B cell (primary cell): Measurements from ENCODE around the gene SPA17.

ENCODE experiments used
- CTCF ChIP-seq: fragments of 200-600 bp; IDR thresholded peaks from one replicate; pipeline ENCODE4 v1.8.0; 2022; ENCODE audit warnings: antibody characterized with exemption, mild to moderate bottlenecking
- EZH2 ChIP-seq: IDR thresholded peaks from 2 replicates; pipeline ENCODE4 v1.6.1; 2012; ENCODE audit warnings: borderline replicate concordance, low read depth, mild to moderate bottlenecking, moderate library complexity, low read length; ENCODE audit not compliant: insufficient read depth, poor library complexity, severe bottlenecking

- TF ChIP-seq CTCF (no peak), EZH2 (no peak)
Measured at GRCh38 chr11:124638500-124638899, 35.2 kb upstream of the SPA17 start.
